Measurements from ENCODE around the gene MADD.

- no peak for TF ChIP-seq CTCF (IDR thresholded peaks at IDR 0.05)
- no peak for TF ChIP-seq POLR2A (IDR thresholded peaks at IDR 0.05)
Observed at GRCh38 chr11:47271961-47272661, 2.2 kb downstream of the MADD start.

Data from heart left ventricle (tissue), 13 donors.